NOMO-1 treated with dmso at 0.1 percent for 144 hours (cell line): ENCODE results near the gene CLDN10.
A peak's percentile ranks its signal among the peaks of the same experiment; 100 is the strongest.
"Not testable (repeated sequence)": the region's sequence is repeated elsewhere in the genome, so short reads cannot be mapped to it uniquely, and the experiment has no call there.

Experiments used
- DNase-seq: peaks from one replicate; lab custom pipeline; 2025; ENCODE audit not compliant: unreplicated experiment; lab: John Stamatoyannopoulos, UW

The CLDN10 gene

DNA sequence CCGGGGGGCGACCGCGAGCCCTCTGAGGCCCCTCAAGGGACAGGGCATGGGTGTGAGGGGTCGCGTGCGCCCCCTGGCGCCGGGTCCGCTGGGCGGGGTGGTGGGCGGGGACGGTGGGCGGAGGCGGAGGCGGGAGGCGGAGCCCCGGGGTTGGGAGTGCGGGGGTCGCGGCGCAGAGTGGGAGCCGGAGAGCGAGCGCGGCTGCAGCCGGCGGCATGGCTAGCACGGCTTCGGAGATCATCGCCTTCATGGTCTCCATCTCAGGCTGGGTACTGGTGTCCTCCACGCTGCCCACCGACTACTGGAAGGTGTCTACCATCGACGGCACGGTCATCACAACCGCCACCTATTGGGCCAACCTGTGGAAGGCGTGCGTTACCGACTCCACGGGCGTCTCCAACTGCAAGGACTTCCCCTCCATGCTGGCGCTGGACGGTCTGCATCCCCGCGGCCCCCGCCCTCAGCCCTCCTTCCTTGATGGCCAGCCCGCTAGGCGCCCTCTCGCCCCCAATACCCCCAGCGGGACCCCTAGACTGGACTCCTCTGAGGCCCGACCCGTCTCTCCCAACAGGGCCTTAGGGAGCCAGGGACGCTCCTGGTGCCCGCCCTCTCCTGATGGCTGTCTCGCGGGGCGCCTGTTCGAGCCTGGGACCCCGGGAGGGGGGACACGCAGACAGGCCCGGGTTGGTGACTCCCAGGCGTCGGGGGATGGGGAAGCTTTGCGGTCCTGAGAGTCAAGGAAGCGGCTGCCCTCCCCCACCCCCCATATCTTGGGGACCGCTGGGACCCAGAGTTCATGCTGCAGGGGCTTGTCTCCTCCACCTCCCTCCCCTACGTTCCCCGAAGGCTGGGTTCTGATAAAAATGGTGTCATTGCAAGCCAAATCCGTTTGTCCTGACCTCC, at the start of gene CLDN10:
CLDN10 (plus strand) TSS at position 182 of the 903 bp plus-strand sequence; CDS start at position 216, 34 bp downstream.
- no peak for DNase-seq

DNA sequence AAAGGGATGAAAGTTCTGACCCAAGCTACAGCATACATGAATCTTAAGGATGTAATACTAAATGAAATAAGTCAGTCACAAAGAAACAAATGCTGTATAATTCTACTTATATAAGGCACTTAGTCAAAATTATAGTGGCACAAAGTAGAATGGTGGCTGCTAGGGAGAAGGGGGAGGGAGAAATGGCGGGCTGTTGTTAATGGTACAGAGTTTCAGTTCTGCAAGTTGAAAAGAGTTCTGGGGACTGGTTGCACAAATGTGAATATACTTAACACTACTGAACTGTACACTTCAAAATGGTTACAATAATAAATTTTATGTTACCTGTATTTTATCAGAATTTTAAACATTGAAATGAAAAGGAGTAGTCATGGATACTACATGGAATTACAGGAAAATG, 48.9 kb upstream of the CLDN10 start:
- DNase-seq: no peak

DNA sequence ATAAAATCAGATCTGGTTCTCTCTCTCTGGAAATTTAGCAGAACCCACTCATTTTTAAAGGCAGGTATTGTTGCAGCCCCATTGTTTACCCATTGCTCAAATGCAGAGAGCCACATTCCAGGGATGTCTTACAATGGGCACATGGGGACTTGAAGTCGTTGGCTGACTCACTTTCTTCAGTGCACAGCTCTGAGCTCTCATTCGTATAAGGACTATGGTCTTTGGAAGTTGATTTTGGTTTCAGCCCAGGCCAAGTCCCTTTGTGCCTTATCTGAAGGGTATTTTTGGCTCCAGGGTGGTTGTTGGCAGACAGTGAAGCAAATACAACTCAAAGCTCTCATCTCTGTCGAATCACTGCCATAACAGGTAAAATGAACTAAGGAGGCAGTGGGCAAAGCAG, 47.3 kb upstream of the CLDN10 start:
- DNase-seq: no peak

DNA sequence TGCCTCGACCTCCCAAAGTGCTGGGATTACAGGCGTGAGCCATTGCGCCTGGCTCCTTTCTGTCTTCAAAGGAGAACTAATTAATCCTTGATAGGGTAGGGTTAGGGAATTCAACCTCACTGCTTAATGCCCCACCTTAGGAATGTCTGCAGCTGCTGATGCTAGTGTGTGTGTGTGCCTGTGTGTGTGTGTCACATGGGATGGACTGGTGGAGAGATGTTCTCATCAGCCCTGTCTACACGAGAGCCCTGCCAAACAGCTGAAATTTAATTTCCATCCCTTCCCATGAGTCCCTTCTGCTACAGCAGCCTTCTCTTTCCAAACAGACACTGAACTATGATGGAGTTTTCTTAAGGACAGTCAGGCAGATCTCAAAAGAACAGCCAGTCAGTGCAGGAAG, 46.5 kb upstream of the CLDN10 start:
- no peak for DNase-seq

DNA sequence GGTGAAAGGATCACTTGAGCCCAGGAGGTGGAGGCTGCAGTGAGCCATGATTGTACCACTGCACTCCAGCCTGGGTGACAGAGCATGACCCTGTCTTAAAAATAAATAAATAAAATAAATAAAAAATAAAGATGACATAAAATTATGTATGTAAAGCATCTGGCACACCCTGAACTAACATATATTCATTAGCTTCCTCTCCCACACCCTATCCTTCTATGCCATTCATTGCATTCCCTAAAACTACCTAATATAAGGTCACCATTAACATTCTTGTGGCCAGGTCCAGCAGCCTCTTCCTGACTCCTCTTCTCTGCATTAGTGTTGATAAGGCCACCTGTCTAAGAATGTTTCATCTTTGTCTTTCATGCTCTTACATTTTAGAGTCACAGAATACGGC, 44.5 kb upstream of the CLDN10 start:
- no peak for DNase-seq

GRCh38 chr13:95508996-95509395, 43.5 kb upstream of the CLDN10 start:
- no peak for DNase-seq

DNA sequence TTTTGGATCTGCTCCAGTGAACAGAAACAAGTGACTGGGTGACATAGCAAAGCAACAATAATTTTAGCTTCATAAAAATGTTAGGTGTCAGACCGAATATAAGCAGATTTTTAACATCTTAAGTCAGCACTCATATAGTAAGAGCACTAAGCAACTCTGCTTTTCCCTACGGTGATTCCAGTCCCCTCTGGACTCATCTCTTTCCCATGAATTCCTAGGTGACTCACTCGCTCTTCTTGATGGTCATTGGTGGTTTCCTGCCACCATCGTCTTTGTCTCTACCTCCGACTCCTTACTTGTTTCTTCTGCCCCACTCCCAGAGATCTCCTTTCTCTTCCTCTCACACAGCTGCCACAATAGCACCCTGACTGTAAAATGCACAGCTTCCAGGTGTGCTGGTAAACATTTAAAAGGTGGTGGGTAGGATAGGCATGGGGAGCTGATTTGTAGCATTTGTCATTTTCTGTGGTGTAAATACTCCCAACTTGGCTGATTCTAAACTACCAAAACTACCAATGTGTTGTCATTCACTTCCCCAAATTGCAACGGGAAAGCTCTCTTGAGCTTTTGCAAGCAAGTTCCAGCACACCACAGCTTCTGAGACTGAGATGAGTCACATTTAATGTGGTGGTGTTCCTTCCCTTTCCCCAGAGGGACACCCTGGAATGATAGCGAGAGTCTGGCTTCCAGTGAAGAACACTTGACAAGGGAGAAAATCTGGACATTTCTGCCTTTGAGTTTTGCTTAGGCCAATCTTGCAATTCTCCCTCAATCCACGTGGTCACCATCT, 42.8 kb upstream of the CLDN10 start:
- peak; percentile 56 for DNase-seq

DNA sequence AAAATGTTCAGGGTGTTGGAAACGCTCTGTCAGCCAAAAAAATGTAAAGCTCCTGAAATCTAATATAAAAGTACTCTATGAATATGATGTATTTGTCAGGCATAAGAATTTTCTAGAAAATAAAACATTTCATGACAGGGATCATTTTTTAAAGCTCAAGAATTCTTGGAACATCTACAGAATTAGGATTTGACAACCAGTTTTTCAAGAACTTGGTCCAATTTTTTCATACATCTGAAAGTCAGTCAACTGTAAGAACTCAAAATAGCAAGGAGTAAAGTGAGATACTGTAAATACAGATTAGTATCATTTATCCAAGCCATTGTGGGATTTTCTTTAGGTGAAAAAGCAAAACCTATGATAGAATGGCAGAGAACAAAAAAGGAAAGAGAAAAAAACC, 41.6 kb upstream of the CLDN10 start:
- no peak for DNase-seq

DNA sequence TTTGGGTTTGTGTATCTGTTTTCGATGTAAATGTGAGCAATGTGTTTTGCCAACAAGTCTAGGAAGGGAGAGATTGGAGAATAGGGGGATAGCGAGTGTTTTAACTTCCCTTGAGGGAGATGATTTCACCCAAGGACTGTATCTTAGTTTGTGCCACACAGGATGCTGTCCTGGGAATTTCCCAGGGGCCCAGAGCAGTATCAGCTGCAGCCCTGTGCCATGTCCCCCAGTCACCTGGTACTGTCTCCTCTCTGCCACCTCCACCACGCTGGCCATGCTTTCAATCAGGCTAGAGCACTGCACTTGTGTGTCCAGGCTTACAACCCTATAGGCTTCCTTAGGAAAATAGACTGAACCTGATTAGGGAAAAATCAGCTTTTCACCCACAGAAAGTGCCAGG, 40.1 kb upstream of the CLDN10 start:
- DNase-seq: no peak

GRCh38 chr13:95512957-95513356, 39.6 kb upstream of the CLDN10 start:
- DNase-seq: no peak

GRCh38 chr13:95515606-95516005, 36.9 kb upstream of the CLDN10 start:
- DNase-seq: not testable (repeated sequence)

- DNase-seq: no peak
These were observed 36.5 kb upstream of the CLDN10 start for GRCh38 chr13:95516021-95516420.

GRCh38 chr13:95516492-95516891, 36.0 kb upstream of the CLDN10 start:
- no peak for DNase-seq

- no peak for DNase-seq
These were observed 28.9 kb upstream of the CLDN10 start for GRCh38 chr13:95523598-95523997.

- DNase-seq: no peak
These were observed 28.1 kb upstream of the CLDN10 start for GRCh38 chr13:95524264-95524901.

DNA sequence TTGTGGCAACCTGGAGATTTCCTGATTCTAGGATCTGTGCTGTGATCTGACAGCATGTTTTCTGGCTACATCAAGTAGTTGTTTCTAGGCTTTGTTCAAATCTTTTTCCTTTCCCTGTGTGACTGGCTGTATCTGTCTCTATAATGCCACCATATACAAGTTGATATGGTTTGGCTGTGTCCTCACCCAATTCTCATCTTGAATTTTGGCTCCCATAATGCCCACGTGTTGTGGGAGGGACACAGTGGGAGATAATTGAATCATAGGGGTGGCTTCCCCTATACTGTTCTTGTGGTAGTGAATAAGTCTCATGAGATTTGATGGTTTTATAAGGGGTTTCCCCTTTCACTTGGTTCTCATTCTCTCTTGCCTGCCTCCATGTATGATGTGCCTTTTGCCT, 24.6 kb upstream of the CLDN10 start:
- no peak for DNase-seq

DNA sequence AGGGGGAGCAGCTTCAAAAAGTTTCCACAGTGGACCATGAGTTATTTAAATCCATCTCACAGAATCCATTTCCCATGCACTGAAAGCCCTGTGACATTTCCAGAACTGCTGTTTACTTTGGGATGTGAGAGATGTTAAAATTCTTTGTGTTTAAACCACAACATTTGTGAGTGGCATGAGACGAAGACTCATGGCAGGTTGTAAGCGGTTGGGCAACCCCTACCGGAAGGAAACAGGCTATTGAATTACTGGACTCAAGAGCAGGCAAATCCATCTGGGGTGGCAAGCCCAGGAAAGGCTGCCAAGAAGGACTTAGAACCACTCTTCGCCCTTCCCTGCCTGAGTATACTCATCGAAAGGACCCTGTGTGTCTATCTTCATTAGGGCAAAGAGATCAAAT, 22.3 kb upstream of the CLDN10 start:
- no peak for DNase-seq

- no peak for DNase-seq
These were observed 18.9 kb upstream of the CLDN10 start for GRCh38 chr13:95533545-95534160.

- DNase-seq: no peak
These were observed 17.3 kb upstream of the CLDN10 start for GRCh38 chr13:95535243-95535642.

GRCh38 chr13:95536632-95537241, 15.8 kb upstream of the CLDN10 start:
- DNase-seq: no peak

GRCh38 chr13:95540888-95541287, 11.6 kb upstream of the CLDN10 start:
- no peak for DNase-seq
